ENCODE results near the gene CBFA2T2. TPM values are rescaled to one million over a fixed set of nuclear protein-coding genes. Genes with fewer than 3 reads are reported as not detected.

Gene CBFA2T2
- total RNA-seq, 1 donor from 2014 or later = 10.7 TPM

GRCh38 chr20:33621717-33622400 is 132.0 kb downstream of the CBFA2T2 start:
- no peak for DNase-seq
- Histone ChIP-seq H3K27ac (replicated peaks) (no peak overlapping the region), H3K4me1 (peaks cover 16% of the 10 kb centered on the region), H3K9me3 (replicated peaks) (no peaks in the 10 kb centered on the region), H3K36me3 (peaks cover 45% of the 10 kb centered on the region), H3K27me3 (ENCODE audit: low read depth) (no peaks in the 10 kb centered on the region), H3K4me3 (no peak overlapping the region)
- TF ChIP-seq, protein P1, sequence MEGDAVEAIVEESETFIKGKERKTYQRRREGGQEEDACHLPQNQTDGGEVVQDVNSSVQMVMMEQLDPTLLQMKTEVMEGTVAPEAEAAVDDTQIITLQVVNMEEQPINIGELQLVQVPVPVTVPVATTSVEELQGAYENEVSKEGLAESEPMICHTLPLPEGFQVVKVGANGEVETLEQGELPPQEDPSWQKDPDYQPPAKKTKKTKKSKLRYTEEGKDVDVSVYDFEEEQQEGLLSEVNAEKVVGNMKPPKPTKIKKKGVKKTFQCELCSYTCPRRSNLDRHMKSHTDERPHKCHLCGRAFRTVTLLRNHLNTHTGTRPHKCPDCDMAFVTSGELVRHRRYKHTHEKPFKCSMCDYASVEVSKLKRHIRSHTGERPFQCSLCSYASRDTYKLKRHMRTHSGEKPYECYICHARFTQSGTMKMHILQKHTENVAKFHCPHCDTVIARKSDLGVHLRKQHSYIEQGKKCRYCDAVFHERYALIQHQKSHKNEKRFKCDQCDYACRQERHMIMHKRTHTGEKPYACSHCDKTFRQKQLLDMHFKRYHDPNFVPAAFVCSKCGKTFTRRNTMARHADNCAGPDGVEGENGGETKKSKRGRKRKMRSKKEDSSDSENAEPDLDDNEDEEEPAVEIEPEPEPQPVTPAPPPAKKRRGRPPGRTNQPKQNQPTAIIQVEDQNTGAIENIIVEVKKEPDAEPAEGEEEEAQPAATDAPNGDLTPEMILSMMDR (IDR thresholded peaks at IDR 0.05; ENCODE audit: borderline replicate concordance) = no peak
- intact Hi-C loops (cut with micrococcal nuclease) = no loop called here

DNA sequence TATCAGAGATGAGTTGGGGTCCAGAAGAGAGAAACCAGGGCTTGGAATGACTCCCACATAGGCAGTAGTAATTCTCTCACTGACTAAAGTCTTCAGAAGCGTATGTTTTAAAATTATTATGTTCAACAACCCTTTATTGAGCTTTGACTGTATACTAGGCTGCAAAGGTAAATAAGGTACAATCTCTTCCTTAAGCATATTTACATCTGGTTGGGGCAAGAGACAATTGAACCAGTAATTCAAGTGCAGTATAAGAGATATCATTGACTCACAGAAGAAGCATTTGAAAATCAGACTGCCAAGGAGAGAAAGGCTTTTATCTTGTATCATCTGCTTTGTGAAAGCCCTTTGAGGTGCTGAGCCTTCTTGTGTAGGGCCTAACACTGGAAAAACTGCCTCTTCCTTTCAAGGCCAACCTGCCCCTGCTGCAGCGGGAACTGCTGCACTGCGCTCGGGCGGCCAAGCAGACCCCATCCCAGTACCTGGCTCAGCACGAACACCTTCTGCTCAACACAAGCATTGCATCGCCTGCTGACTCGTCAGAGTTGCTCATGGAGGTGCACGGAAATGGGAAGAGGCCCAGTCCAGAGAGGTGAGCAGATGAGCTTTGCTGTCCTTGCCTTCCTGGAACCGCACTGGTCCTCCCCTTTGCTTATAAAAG is 132.9 kb downstream of the CBFA2T2 start:
- intact Hi-C loops (cut with micrococcal nuclease) = no loop called here
- no peaks in the 10 kb centered on the region for H3K27me3 ChIP-seq (ENCODE audit: low read depth)

GRCh38 chr20:33624399-33624798 is 134.5 kb downstream of the CBFA2T2 start:
- Histone ChIP-seq H3K27ac (replicated peaks) (no peak overlapping the region), H3K36me3 (peaks cover 64% of the 10 kb centered on the region), H3K4me1 (peaks cover 16% of the 10 kb centered on the region), H3K27me3 (ENCODE audit: low read depth) (no peaks in the 10 kb centered on the region), H3K4me3 (no peak overlapping the region), H3K9me3 (replicated peaks) (no peaks in the 10 kb centered on the region)
- intact Hi-C loops (cut with micrococcal nuclease) = no loop called here
- DNase-seq = no peak
- TF ChIP-seq, protein P1 (IDR thresholded peaks at IDR 0.05; ENCODE audit: borderline replicate concordance) = no peak

More for the DNA sequence above, 132.9 kb downstream of the CBFA2T2 start:
- Histone ChIP-seq H3K9me3 (replicated peaks) (no peaks in the 10 kb centered on the region), H3K4me1 (peaks cover 16% of the 10 kb centered on the region), H3K4me3 (no peak overlapping the region), H3K27ac (replicated peaks) (no peak overlapping the region), H3K36me3 (peaks cover 48% of the 10 kb centered on the region)
- TF ChIP-seq, protein P1 (IDR thresholded peaks at IDR 0.05; ENCODE audit: borderline replicate concordance) = no peak
- no peak for DNase-seq

DNA sequence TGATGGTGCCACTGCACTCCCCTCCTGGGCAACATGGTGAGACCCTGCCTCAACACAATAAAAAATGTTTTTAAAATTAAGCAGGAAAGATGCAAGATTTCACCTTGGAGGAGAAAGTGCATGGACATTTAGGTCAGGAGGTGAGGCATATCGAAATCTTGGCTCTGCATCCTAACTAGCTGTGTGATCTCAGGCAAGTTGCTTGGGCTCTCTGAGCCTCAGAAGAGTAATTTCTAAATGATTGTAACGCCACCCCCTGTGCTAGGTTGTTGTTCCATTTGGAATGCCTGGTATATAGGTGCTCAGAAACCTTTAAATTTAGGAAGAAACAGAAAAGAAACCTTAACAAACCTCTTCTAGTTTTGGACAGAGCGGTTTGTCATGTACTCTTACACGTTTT is 136.3 kb downstream of the CBFA2T2 start:
- no peaks in the 10 kb centered on the region for H3K27me3 ChIP-seq (ENCODE audit: low read depth)
- H3K27ac ChIP-seq (replicated peaks) = no peak overlapping the region
- peaks cover 10% of the 10 kb centered on the region for H3K4me1 ChIP-seq
- H3K9me3 ChIP-seq (replicated peaks) = no peaks in the 10 kb centered on the region
- DNase-seq = no peak
- H3K4me3 ChIP-seq = no peak overlapping the region
- H3K36me3 ChIP-seq = peaks cover 81% of the 10 kb centered on the region
- intact Hi-C loops (cut with micrococcal nuclease) = no loop called here
- TF ChIP-seq, protein P1 (IDR thresholded peaks at IDR 0.05; ENCODE audit: borderline replicate concordance) = no peak

DNA sequence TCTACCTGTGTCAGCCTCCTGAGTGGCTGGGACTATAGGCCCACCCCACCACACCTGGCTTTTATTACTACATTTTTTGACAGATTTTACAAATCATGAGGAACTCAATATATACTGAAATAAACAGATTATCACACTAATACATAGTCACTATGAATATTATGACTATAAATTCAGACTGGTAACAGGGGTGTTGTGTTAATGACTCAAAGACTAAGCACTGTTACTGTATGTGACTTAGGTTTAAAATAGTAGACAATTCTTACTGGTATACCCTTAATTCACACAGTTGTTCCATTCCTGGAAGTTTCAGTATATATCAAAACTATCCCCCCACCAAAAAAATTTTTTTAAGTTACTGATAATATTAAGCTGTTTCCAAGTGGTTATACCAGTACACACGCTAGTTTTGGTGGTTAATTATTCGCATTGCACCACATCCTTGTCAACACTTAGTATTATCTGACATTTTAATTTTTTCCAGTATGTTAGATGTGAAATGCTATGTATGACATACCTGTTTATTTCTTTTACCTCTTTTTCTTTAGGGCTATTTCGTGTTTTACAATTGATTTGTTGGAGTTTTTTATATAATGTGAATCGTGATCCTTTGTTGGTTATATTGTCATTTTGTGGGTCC is 137.8 kb downstream of the CBFA2T2 start:
- Histone ChIP-seq H3K4me1 (no peaks in the 10 kb centered on the region), H3K36me3 (peaks cover 93% of the 10 kb centered on the region), H3K9me3 (replicated peaks) (no peaks in the 10 kb centered on the region), H3K4me3 (no peak overlapping the region), H3K27ac (replicated peaks) (no peak overlapping the region), H3K27me3 (ENCODE audit: low read depth) (no peaks in the 10 kb centered on the region)
- intact Hi-C loops (cut with micrococcal nuclease) = no loop called here
- TF ChIP-seq, protein P1 (IDR thresholded peaks at IDR 0.05; ENCODE audit: borderline replicate concordance) = no peak
- DNase-seq = no peak
